Measurements from ENCODE around the gene KCNQ2.

The KCNQ2 gene

DNA sequence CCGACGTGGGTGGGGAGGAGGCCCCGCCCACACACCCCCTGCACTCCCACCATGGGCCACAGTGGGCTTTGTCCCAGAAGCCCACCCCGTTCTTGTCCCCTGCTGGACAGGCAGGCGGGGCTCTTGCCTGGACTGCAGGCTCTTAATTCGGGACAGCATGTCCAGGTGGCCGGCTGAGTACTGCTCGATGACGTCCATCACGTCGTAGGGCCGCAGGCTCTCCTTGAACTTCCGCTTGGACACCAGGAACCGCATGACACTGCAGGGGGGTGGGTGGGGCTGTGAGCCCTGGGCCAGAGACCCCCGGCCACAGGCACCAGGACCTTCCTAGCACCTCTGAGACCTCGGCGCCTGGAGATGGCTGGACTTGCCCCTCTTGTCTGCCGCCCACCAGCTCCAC lies 59.1 kb downstream of the KCNQ2 start:
- no peak for DNase-seq

DNA sequence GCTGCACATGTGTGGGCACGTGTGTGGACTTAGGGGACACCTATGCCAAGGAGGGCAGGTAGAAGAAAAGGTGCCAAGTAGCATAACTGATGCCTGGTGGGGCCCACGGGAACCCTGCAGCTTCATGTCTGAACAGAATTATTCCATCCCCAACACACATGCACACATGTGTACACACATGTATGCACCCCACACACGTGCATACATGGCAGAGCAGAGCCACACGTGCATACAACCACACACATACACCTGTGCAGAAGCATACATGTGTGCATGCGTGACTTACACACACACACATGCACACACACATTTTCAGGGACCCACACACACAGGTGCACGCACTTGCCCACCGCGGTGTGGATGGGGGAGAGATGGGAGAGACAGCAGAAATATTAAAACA lies 59.6 kb downstream of the KCNQ2 start:
- DNase-seq, result no peak

DNA sequence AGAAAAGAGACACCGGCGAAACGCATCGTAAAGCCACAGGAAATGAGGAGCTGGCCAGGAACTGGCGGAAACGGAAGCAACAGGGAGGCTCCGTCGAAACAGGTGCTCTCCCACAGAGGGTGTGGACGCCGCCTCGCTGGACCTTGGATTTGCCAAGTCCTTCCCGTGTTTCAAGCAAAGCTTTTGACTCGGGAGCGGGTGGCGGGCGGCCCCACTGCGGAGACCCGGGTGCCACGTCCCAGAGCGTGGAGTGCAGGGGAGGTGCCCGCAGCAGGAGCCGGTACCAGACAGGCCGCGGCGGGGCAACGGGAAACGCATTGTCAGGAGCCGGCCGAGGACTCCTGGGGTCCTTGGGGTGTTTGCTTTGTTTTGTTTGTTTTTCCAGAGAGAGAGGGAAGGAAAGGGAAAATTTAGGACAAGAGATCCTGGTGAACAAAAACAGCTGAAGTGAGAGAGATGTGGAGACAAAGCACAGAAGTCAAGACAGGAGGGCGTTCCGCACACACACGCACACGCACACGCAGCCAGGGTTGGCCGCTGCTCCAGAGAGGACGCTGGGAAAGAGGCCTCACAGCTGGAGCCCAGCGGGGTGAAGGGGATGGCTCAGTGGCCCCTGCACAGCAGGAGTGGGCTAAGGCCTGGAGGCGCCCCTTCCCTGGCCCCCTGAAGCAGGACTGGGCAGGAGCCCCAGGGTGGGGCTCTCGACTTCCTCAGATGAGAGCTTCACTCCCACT lies 60.4 kb downstream of the KCNQ2 start:
- DNase-seq, result no peak

DNA sequence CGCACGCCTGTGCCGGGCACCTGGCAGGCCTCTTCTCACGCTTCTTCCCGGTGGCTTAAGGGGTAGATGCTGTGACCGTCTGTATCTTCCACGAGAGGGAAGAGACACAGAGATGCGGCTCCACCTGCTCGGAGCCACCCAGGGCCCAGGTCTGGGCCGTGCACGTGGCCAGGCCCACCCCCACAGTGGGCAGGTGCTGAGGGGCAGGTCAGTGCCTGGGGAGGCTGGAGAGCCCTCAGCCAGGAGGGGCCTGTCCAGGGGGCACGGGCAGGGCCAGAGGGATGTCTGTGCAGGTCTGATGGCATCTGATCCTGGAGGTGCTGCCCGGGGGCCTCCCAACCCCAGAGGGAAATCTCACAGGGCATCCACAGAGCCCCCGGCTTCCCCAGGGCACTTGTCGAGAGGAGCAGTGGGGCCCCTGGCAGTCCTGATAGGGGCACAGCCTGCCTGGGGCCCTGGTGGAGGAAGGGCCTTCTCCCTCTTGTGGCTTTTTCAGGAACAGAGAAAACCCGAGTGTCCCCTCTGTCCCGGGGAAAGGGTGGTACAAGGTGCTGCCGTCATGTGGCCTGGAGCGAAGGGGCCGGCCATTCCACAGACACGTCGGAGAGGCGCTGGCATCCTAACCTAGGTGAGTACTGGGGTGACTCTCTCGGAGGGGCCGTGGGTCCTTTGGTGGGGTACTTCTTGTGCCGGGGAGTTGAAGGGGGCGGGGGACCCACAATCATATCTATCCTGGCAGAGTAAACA lies 61.1 kb downstream of the KCNQ2 start:
- no peak for DNase-seq

DNA sequence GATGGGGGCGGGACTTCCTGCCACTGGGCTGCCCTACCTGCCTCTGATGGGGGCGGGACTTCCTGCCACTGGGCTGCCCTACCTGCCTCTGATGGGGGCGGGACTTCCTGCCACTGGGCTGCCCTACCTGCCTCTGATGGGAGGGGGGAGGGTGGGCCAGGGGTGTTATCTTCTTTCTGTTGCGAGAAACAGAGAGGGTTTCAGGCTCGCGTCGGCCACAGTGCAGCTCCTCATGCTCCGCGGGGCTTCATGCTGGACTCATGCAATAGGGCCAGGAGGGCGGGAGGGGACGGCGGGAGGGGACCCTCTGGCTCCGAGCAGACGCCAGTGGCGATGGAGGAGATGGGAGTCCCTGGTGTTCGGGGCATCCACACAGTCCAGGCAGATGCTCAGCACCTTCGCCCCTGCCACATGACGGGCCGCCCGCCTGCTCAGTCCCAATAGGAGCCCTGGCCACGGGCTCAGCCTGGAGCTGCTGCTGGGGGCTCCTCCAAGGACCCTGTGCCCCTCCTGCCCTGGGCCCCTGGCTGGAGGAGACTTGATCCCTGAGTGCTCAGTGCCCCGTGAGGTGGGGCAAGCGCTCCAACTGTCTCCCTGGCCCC lies 62.5 kb downstream of the KCNQ2 start:
- no peak for DNase-seq

DNA sequence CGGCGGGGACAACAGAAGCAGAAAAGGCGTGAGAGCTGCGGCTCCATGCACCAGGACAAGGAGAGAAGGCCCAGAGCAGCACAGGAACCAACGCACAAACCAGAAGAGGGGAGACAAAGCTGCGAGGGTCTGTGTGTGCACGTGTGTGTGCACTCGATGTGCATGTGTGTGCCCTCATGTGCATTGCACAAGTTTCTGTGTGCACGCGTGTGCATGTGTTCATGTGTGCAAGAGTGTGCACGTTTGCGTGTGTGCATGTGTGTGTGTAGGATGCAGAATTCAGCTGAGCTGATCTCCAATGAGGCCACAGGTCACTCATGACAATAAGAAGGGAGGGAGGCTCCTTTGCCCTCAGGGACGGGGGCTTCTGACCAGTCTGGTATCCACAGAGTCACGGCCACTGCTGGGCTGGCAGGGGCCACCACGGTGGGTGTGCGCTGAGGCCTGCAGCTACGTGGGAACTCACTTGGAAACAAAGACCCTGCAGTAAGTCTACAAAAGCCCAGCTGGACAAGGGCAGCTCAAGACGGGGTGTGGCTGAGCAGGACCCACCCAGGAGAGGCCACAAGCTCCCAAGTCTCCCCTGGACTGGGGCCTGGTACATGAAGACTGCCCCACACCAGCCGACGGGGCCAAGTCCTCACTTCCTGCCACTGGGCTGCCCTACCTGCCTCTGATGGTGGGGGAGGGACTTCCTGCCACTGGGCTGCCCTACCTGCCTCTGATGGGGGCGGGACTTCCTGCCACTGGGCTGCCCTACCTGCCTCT lies 63.2 kb downstream of the KCNQ2 start:
- DNase-seq, result no peak

DNA sequence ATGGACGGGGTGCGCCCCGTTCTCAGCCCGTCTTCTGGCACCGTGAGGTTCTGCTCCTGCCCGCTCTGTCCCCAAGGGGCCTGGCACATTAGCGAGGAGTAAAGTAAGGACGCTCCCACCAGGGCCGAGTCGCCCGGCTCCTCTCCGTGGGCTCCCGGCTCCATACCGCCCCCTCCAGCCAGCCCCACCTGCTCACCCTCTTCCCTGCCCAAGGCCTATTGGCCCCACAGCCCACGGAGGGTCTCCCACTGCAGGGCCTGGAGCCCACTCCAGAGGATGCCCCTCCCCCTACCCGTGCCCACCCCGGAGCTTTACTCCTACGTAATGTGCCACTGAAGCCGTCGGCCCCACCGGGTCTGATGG lies 63.8 kb downstream of the KCNQ2 start:
- DNase-seq, result no peak

DNA sequence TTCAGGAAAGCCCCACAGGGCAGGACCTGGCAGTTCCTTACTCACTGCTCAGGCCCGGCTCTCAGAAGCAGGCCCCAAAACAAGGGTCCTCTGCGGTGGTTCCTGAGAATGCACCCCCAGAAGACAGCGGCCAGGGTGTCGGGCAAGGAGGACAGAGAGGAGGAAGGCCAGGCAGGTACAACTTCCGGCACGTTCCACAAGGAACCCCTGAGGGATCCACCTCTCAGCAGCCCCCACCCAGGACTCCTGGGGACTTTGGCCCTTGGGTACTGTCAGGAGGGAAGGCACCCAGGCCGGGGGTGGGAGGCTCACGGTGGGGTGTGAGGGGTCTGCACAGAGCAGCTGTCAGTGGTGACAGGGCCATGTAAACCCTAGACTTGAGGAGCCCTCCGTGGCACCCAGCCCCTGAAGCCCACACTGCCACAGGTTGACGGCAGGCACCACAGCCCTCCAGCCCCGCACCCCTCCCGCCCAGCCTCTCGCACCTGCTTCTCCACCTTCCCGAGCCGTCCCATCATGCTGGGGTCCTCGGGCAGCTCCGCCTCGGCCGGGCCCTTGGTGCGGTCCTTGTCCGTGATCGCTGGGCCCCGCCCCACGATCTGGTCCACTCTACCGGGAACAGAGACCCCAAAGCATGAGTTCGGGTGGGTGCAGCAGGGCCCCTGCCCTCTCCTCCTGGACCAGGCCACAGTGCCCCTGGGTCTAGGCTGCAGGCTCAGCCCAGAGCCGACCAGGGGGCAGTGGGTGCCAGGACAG lies 64.3 kb downstream of the KCNQ2 start:
- DNase-seq, result no peak

DNA sequence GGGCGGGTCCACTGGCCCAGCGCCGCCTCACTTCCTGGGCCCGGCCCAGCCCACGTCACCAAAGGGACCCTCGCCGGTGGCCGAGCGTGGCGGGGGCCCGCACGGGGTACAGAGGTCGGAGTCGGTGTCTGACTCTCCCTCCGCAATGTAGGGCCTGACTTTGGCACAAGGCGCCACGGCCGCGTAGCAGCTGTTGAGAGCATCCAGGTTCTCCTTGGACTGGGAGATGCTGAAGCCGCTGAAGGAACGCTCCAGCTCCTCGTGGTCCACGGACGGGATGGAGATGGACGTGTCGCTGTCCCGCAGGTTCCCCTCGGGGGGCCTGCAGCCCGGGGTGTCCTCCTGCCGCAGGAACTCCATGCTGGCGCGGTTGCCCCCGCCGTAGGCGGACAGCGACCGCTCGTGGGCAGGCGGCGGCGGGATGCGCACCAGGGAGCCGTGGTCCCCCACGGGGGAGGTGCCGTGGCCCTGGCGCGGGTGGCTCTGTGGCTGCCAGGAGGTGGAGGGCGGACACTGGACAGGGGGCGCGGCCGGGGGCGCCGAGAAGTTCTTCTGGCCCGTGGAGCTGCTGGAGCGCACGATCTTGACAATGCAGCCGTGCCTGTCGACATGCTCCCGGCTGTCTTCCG lies 65.7 kb downstream of the KCNQ2 start:
- DNase-seq, result no peak

DNA sequence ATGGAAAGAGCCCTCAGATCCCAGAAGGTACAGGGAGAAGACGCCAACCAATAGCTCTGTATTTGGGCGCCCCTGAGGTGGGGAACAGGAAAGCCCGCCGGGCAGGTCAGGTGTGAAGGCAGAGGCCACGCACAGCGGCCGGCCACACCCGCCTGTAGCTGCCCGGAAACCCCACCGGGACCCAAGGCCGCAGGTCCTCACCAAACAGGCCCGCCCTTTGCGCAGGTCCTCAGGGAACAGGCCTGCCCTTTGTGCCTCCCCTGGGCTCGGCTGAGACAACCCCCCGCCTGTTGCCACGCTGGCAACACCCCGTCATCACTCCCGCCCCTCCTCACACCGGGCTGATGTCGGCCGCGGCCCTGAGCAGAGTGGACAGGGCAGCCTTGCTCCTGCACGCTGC lies 66.4 kb downstream of the KCNQ2 start:
- DNase-seq, result no peak

DNA sequence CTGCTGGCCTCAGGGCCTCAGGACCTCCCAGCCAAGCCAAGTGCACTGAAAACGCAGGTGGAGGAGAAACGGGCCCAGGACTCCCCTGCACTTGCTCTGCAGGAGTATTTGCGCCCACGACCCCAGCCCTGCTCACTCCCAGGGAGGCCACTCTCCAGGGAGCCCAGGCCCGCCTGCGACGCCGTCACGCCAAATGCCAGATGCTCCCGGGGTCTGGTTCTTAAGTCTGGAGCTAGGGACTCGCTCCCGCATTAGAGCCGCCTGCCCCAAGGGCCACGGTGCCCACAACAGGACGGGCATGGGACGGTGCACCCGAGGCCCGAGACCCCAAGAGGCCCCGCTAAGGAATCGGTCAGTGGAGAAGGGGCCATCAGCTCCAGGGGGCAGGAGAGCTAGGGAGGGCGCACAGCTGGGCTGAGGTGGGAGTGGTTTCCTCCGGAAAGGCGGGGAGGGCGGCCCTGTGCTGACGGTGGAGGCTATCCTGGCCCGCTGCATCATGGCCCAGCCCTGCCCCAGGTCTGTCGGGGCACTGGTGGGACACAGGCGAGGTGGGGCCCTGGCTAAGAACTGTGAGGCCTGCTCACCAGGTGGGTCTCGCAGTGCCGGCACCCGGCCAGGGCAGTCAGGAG lies 67.2 kb downstream of the KCNQ2 start:
- no peak for DNase-seq

DNA sequence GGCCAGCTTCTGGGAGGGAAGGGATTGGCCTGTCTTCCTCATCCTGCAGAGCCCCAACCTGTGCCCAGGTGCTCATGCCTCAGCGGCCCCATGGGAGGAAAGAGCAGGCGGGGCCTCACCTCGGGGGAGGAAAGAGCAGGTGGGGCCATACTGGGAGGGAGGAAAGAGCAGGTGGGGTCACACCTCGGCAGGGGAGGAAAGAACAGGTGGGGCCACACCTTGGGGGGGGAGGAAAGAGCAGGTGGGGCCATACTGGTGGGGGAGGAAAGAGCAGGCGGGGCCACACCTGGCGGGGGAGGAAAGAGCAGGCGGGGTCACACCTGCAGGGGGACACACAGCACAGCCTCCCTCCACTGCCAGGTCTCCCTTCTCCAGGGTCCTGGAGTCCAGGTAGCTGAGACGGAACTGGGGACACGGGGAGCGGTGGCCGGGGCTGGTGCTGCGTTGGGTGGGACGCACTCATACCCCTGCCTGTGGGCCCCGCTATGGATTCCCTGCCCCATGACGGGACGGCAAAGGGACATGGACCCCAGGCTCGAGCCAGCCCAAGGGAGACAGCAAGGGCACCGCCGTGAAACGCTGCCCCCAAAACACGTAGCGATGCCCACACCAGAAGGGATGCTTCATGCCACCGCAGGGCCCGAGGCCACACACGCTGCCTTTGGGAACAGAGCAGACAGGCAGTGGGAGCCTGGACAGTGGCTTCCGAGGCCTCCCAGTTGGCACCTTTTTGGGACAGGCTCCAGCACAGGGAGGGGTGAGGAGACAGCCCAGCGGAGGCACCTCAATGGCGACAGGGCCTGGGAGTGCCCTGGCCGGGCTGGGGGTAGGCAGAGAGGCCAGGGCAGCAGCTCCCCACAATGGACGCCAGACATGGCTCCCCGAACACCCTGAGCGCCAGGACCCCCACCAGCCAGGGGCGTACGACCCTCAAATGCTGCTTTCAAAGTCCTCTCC lies 68.0 kb downstream of the KCNQ2 start:
- DNase-seq, result no peak

DNA sequence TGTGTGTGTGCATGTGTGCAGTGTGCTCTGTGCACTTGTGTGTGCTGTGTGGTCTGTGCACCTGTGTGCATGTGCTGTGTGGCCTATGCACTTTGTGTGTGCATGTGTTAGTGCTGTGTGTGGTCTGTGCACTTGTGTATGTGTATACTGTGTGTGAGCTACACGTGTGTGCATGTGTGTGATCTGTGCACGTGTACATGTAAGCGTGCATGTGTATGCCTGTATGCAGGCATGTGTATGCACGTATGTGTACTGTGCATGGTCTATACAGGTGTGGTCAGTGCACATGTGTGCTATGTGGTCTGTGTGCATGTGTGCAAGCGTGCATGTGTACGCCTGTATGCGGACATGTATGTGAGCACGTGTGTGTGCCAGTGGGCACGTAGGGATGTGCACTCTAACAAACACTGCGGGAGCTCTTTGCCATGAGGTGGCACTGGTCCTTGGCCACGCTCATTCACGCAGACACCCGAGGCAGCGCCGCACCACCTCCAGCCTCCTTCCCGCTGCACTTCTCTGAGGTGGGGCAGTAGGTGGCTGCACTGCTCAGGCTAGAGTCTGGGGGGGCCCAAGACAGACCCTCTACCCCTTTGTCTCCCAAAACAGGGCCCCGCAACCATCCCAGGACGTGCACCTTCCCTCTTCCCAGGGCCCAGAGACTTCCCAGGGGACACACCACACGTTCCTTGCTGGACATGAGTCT lies 68.9 kb downstream of the KCNQ2 start:
- DNase-seq, result no peak

DNA sequence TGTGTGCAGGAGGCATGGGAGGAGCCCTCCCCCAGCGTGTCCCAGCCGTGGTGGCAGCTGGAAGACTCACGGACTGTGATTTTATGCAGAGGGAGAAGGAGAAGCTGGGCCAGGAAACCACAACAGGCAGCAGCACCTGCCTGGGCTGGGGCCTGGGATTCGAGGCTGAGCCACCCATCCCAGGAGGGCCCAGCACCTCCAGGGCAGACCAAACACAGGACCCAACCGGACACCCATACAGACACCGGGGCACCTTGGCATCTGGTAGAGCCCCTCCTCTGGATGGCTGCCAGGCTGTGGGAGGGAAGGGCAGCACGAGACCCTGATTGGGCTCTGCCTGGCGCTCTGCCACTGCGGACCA lies 69.6 kb downstream of the KCNQ2 start:
- no peak for DNase-seq

DNA sequence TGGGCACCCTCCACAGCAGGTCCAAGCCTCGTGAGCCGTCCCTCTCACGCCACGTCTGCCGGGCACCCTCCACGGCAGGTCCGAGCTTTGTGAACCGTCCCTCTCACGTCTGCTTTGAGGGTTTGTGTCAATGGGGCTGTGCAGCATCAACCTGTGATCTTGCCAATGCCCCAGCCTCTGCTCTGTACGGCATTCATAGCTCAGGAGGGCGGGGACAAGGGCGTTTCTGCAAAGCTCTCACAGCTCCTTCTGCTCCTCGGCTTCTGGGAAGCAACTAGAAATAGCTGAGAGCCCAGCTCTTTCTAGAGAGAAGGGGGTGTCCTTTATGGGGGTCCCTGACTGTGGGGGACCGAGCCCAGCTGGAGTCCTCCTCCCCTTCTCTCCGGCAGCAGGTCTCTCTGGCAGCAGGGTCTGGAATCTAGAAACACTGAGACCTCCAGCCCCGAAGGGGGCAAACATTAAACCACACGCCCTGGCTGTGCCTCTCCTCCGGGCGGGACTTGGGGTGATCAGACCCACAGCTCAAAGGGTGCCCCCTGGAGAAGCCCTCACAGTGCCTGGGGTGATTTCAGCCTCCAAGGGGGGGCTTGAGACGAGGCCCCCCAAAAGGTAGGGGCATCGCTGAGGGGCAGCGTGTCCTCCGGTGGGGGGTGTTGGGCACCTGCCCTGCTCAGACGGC lies 70.1 kb downstream of the KCNQ2 start:
- no peak for DNase-seq

DNA sequence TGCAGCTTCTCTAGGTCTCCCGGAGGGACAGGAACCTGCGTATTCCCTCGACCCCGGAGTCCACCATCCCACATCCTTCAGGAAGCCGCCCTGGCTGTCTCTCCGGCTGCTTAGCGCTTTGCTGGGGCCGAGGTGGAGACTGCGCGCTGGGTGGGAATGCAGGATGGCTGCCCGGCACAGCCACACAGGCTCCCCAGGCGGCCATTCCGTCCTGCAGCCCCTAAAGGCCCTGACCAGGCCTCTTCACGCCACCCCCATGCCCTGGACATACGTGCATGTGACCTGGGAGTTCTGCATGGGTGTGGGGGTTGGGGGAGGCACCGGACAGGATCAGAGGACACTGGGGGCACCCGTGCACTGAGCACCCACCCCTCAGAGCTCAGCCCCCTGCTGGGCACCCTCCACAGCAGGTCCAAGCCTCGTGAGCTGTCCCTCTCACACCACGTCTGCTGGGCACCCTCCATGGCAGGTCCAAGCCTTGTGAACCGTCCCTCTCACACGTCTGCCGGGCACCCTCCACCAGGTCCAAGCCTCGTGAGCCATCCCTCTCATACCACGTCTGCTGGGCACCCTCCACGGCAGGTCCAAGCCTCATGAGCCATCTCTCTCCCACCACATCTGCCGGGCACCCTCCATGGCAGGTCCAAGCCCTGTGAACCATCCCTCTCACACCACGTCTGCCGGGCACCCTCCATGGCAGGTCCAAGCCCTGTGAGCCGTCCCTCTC lies 70.9 kb downstream of the KCNQ2 start:
- DNase-seq, result no peak

DNA sequence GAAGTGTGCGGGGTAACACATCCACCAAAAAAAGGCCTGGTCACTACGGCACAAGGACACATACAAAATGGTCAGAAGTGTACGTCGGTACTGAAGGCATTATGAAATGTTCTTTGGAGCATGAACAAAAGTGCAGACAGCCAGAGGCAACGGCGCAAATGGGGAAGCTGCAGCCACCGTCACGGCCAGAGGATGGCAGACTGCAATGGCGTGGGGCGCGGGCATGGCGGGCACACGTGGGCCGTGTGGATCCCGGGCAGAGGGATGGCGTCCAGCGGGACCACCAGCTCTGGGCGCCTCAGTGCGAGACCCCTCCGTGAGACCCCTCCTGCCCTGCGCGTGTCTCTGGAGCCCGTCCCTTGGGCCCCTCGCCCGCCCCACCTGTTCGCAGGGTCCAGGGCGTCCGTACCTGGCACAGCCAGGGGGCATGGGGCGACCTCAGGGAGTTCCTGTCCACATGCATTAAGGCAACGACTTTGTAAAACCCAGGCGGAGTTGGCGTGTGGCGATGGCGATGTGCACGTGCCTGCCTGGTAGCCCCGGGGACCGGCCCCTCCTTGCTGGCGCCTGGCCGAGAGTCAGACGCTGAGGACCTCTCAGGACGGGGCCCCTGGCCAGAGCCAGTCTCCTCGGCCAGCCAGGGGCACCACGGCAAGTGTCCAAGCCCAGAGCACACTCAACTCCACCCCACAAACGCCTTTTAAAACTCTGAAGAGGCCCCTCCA lies 71.8 kb downstream of the KCNQ2 start:
- no peak for DNase-seq
